SU-DHL-6 (cell line): Measurements from ENCODE around the gene KIAA1191.

Source experiments
- H2AFZ ChIP-seq: fragments of 200-600 bp; sonication (generic); 2 replicates; pipeline ENCODE4 v1.6.1; 2014; ENCODE audit warnings: low read depth, mild to moderate bottlenecking, moderate library complexity, mixed read lengths, antibody characterized with exemption, low read length; ENCODE audit not compliant: severe bottlenecking
- H3F3A ChIP-seq: fragments of 200-600 bp; shearing (Covaris generic); 2 replicates; pipeline ENCODE4 v1.6.0; 2016; ENCODE audit warnings: antibody characterized with exemption, mild to moderate bottlenecking; ENCODE audit not compliant: insufficient read depth
- H3K27ac ChIP-seq: fragments of 200-600 bp; sonication (generic); 2 replicates; pipeline ENCODE4 v1.5.1; 2016; ENCODE audit warnings: low read depth, mild to moderate bottlenecking, low read length, moderate library complexity, mixed read lengths
- H3K27me3 ChIP-seq: fragments of 200-600 bp; sonication (generic), shearing (Covaris generic); 2 replicates; pipeline ENCODE4 v1.6.0; 2014; ENCODE audit warnings: mild to moderate bottlenecking, low read length
- H3K36me3 ChIP-seq: fragments of 200-600 bp; sonication (generic); 2 replicates; pipeline ENCODE4 v1.6.1; 2014; ENCODE audit warnings: mild to moderate bottlenecking, low read length, mixed read lengths
- H3K4me2 ChIP-seq: fragments of 300-600, 200-600 bp; shearing (Covaris generic), sonication (generic); 2 replicates; pipeline ENCODE4 v1.6.0; 2014; ENCODE audit warnings: low read length, low read depth, mild to moderate bottlenecking; ENCODE audit not compliant: poor library complexity, severe bottlenecking
- H3K4me3 ChIP-seq: fragments of 200-600 bp; sonication (generic); 2 replicates; pipeline ENCODE4 v1.5.1; 2014; ENCODE audit warnings: antibody characterized with exemption, low read length, mild to moderate bottlenecking, mixed read lengths; ENCODE audit not compliant: insufficient read depth, poor library complexity, severe bottlenecking
- H3K79me2 ChIP-seq: fragments of 200-600 bp; sonication (generic); 2 replicates; pipeline ENCODE4 v1.6.1; 2014; ENCODE audit warnings: mild to moderate bottlenecking, low read length, moderate library complexity; ENCODE audit not compliant: insufficient read depth
- H3K9ac ChIP-seq: fragments of 200-600 bp; sonication (generic); 2 replicates; pipeline ENCODE4 v1.7.0; 2014; ENCODE audit warnings: mild to moderate bottlenecking, low read length
- H3K9me2 ChIP-seq: fragments of 200-600 bp; sonication (generic); replicated peaks from 2 replicates; pipeline ENCODE4 v1.6.1; 2014; ENCODE audit warnings: low read length; ENCODE audit not compliant: insufficient read depth
- H3K9me3 ChIP-seq: fragments of 200-600 bp; sonication (generic); 2 replicates; pipeline ENCODE4 v1.6.1; 2014; ENCODE audit warnings: low read length, mixed read lengths; ENCODE audit not compliant: insufficient read depth
- H4K20me1 ChIP-seq: fragments of 200-600 bp; sonication (generic); 2 replicates; pipeline ENCODE4 v1.6.1; 2014; ENCODE audit warnings: low read depth, mild to moderate bottlenecking, antibody characterized with exemption, low read length, moderate library complexity, mixed read lengths
- EZH2phosphoT487 ChIP-seq: fragments of 200-600 bp; sonication (generic), shearing (Covaris generic); conservative IDR thresholded peaks from 2 replicates; pipeline ENCODE4 v1.6.1; 2018; ENCODE audit warnings: mild to moderate bottlenecking, antibody characterized with exemption, low read length, moderate library complexity, mixed read lengths
- TF ChIP-seq, protein P1 (sequence below): fragments of 200-600 bp; sonication (generic); IDR thresholded peaks from one replicate; pipeline ENCODE4 v1.5.1; 2017; ENCODE audit warnings: antibody characterized with exemption, mild to moderate bottlenecking, low read length, moderate library complexity; ENCODE audit not compliant: insufficient read depth, poor library complexity, severe bottlenecking

KIAA1191 gene

DNA sequence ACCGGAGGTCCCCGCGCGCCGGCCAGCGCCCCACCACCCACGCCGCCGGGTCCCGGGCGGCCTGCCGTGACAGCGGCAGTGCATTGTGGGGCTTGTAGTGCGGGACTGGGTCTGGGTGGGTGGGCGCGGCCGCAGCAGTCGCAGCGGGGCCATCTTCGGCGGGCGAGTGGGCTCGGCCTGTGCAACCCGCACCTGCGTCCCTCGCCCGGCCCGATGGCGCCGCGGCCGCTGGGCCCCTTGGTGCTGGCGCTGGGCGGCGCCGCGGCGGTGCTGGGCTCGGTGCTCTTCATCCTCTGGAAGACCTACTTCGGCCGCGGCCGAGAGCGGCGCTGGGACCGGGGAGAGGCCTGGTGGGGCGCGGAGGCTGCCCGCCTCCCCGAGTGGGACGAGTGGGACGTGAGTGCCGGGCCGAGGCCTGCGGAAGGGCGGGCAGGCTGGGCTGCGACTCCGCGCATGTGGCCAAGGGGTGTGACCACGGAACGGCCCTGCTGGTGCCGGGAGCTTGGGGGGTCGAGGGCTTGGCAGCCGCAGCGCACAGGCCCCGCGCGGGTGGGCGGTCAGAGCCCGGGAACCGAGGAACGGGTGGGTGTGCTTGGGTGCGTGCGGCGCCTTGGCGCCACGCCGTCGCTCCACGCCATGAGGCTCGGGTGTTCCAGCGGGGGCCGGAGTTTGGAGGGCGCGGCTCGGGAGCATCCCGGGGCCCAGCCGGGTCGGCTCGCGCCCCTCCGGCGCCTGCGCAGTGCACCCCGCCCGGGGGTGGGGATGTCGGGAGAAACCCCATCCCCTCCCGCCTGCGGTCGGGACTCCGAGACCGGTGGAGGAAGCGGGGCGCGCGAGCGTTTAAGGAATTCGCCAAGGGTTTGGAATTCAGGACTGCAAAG lies 4.0 kb upstream of the KIAA1191 start, which contains the start of gene ARL10:
Gene ARL10 (plus strand): TSS at position 137 of the 881 bp plus-strand sequence. CDS start 77 bp downstream, at position 214.
- Histone ChIP-seq H3K4me3 (no peak within 1 kb of the TSS), H3K27ac (no peak within 1 kb of the TSS), H3K9ac (no peak within 1 kb of the TSS), H4K20me1 (no peaks in the 10 kb centered on the region), H3K9me2 (no peaks in the 10 kb centered on the region), H3K4me2 (no peak within 1 kb of the TSS), H3K9me3 (no peaks in the 10 kb centered on the region), H3K27me3 (no peaks in the 10 kb centered on the region), H2AFZ (no peak within 1 kb of the TSS), H3K36me3 (no peaks in the 10 kb centered on the region), H3K79me2 (peaks cover 8% of the 10 kb centered on the region), H3F3A (peaks cover 8% of the 10 kb centered on the region; the same call in 1 of the 2 replicates)
- no peak for TF ChIP-seq EZH2phosphoT487
- TF ChIP-seq, protein P1, sequence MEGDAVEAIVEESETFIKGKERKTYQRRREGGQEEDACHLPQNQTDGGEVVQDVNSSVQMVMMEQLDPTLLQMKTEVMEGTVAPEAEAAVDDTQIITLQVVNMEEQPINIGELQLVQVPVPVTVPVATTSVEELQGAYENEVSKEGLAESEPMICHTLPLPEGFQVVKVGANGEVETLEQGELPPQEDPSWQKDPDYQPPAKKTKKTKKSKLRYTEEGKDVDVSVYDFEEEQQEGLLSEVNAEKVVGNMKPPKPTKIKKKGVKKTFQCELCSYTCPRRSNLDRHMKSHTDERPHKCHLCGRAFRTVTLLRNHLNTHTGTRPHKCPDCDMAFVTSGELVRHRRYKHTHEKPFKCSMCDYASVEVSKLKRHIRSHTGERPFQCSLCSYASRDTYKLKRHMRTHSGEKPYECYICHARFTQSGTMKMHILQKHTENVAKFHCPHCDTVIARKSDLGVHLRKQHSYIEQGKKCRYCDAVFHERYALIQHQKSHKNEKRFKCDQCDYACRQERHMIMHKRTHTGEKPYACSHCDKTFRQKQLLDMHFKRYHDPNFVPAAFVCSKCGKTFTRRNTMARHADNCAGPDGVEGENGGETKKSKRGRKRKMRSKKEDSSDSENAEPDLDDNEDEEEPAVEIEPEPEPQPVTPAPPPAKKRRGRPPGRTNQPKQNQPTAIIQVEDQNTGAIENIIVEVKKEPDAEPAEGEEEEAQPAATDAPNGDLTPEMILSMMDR = no peak

DNA sequence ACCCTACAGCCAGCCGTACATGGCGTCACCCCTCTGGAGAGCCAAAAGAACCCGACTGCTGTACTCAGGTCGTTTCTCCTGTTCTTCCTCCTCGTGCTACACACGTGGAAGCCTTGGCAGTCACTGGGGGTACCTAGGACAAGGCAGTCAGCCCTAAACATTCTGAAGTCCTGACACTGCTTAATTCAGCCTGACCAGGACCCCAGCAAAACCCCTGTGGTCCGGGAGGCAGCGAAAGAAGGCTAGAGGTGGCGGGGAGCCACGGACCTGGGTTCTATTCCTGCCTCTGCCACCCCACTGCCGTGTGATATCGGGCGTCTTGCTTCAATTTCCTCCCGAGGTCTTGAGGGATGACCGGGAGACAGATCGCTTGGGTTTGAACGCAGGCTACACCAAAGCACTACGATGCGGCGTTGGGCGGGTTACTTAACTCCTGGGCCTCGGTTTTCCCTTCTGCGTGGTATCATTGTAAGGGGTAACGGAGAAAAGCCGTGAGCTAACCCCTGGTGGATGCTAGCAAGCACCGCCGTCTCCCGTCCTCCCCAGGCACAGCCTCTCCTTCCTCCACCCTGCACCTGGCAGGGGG lies 3.3 kb upstream of the KIAA1191 start:
- peaks cover 8% of the 10 kb centered on the region; the same call in 1 of the 2 replicates for H3F3A ChIP-seq
- H3K9me2 ChIP-seq = no peaks in the 10 kb centered on the region
- H3K27ac ChIP-seq = no peak overlapping the region
- H4K20me1 ChIP-seq = no peaks in the 10 kb centered on the region
- no peak overlapping the region for H3K9ac ChIP-seq
- no peaks in the 10 kb centered on the region for H3K36me3 ChIP-seq
- no peak overlapping the region for H3K4me2 ChIP-seq
- no peak overlapping the region for H2AFZ ChIP-seq
- H3K79me2 ChIP-seq = peaks cover 15% of the 10 kb centered on the region
- no peak for TF ChIP-seq EZH2phosphoT487
- TF ChIP-seq, protein P1 = no peak
- H3K4me3 ChIP-seq = no peak overlapping the region
- no peaks in the 10 kb centered on the region for H3K9me3 ChIP-seq
- H3K27me3 ChIP-seq = no peaks in the 10 kb centered on the region

DNA sequence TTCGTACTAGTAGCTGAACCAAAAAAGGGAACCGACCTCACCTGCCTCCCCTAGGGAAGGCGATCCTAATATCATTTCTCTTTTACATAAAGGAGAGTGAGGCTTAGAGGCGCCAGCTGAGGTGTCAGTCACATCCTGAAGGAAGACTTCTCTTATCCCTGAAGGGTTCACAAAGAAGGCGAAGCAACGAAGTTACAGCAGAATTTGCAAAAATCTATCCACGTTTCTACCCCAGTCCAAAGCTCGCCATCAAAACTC lies 598 bp upstream of the KIAA1191 start:
- Histone ChIP-seq H2AFZ (peak overlapping the region; percentile 92), H3K4me2 (peak overlapping the region; percentile 77), H3K27me3 (no peaks in the 10 kb centered on the region), H3K36me3 (no peaks in the 10 kb centered on the region), H3K9ac (peak overlapping the region; percentile 77), H3K79me2 (peaks cover 32% of the 10 kb centered on the region), H3K9me3 (no peaks in the 10 kb centered on the region), H3K27ac (no peak overlapping the region), H3K4me3 (peak overlapping the region; percentile 80), H3F3A (peaks cover 13% of the 10 kb centered on the region; the same call in 1 of the 2 replicates), H4K20me1 (no peaks in the 10 kb centered on the region), H3K9me2 (no peaks in the 10 kb centered on the region)
- no peak for TF ChIP-seq EZH2phosphoT487
- TF ChIP-seq, protein P1 = no peak
